GM23338 (cell line): ENCODE measurements around the gene EXTL1. TPM values are rescaled to one million over a fixed set of nuclear protein-coding genes. Genes with fewer than 3 reads are reported as not detected.

Experiments
- ATAC-seq: fragments of 200-7000 bp; cut with Tn5 transposase; 3 replicates; pipeline ENCODE4 v1.9.1; 2020
- DNase-seq: peaks from one replicate; pipeline ENCODE4 v3.0.0-alpha.2; 2015; ENCODE audit warnings: low spot score
- H2AFZ ChIP-seq: fragments of 200-600 bp; sonication (generic); 2 replicates; pipeline ENCODE4 v1.8.0; 2016; ENCODE audit warnings: antibody characterized with exemption, mild to moderate bottlenecking, moderate library complexity
- H3F3A ChIP-seq: fragments of 200-600 bp; sonication (generic); replicated peaks from 2 replicates; pipeline ENCODE4 v1.8.0; 2017; ENCODE audit warnings: antibody characterized with exemption, mixed run types, low read depth
- H3K27ac ChIP-seq: fragments of 200-600 bp; sonication (generic); 2 replicates; pipeline ENCODE4 v1.6.1; 2016; ENCODE audit warnings: low read depth
- H3K27me3 ChIP-seq: fragments of 200-600 bp; sonication (generic); 2 replicates; pipeline ENCODE4 v1.8.0; 2016; ENCODE audit warnings: mild to moderate bottlenecking, mixed run types, moderate library complexity; ENCODE audit not compliant: insufficient read depth
- H3K36me3 ChIP-seq: fragments of 200-600 bp; sonication (generic); 2 replicates; pipeline ENCODE4 v1.8.0; 2016; ENCODE audit warnings: mild to moderate bottlenecking; ENCODE audit not compliant: insufficient read depth
- H3K4me1 ChIP-seq: fragments of 200-600 bp; sonication (generic); 2 replicates; pipeline ENCODE4 v1.8.0; 2016; ENCODE audit warnings: mild to moderate bottlenecking, moderate library complexity; ENCODE audit not compliant: insufficient read depth
- H3K4me2 ChIP-seq: fragments of 200-600 bp; sonication (generic); 2 replicates; pipeline ENCODE4 v1.7.1; 2017; ENCODE audit warnings: mixed run types
- H3K4me3 ChIP-seq: fragments of 200-600 bp; sonication (generic); 2 replicates; pipeline ENCODE4 v1.6.1; 2016; ENCODE audit warnings: mixed run types
- H3K79me2 ChIP-seq: fragments of 200-600 bp; sonication (generic); replicated peaks from 2 replicates; pipeline ENCODE4 v1.8.0; 2017; ENCODE audit warnings: mild to moderate bottlenecking; ENCODE audit not compliant: insufficient read depth
- H3K9me2 ChIP-seq: fragments of 200-600 bp; sonication (generic); 2 replicates; pipeline ENCODE4 v1.8.0; 2017; ENCODE audit not compliant: insufficient read depth
- H4K20me1 ChIP-seq: fragments of 200-600 bp; sonication (generic); replicated peaks from 2 replicates; pipeline ENCODE4 v1.8.0; 2017; ENCODE audit warnings: mild to moderate bottlenecking; ENCODE audit not compliant: insufficient read depth
- H3K27ac Mint-ChIP-seq: 2 replicates; pipeline ENCODE4 v1.8.0; 2020; ENCODE audit warnings: inconsistent platforms, mild to moderate bottlenecking, moderate library complexity, mixed read lengths
- H3K27me3 Mint-ChIP-seq: 3 replicates; pipeline ENCODE4 v1.8.0; 2022; ENCODE audit warnings: low read depth, mild to moderate bottlenecking, moderate library complexity, mixed read lengths, inconsistent platforms; ENCODE audit not compliant: insufficient read depth, poor library complexity
- H3K36me3 Mint-ChIP-seq: 3 replicates; pipeline ENCODE4 v1.8.0; 2021; ENCODE audit warnings: low read depth, mild to moderate bottlenecking, inconsistent platforms, moderate library complexity, mixed read lengths
- H3K4me1 Mint-ChIP-seq: 3 replicates; pipeline ENCODE4 v1.8.0; 2020; ENCODE audit warnings: mild to moderate bottlenecking, inconsistent platforms, mixed read lengths
- H3K4me3 Mint-ChIP-seq: 3 replicates; pipeline ENCODE4 v1.8.0; 2021; ENCODE audit warnings: moderate library complexity, mild to moderate bottlenecking, inconsistent platforms, mixed read lengths
- H3K9me3 Mint-ChIP-seq: 3 replicates; pipeline ENCODE4 v1.8.0; 2020; ENCODE audit warnings: moderate library complexity, mild to moderate bottlenecking, inconsistent platforms, mixed read lengths
- CTCF ChIP-seq, 2 experiments: fragments of 200-600 bp in 1 of 2; sonication (generic) in 1 of 2; conservative IDR thresholded peaks; 2 replicates each; pipeline versions ENCODE4 v1.5.1 to v1.6.1; 2016 to 2017; ENCODE audit warnings: antibody characterized with exemption in 2 of 2, low read depth in 2 of 2, mild to moderate bottlenecking in 2 of 2, moderate library complexity in 1 of 2
- NANOG ChIP-seq: IDR thresholded peaks from 2 replicates; pipeline ENCODE4 v1.6.1; 2016; ENCODE audit warnings: antibody characterized with exemption, borderline replicate concordance
- POLR2AphosphoS5 ChIP-seq: IDR thresholded peaks from 2 replicates; pipeline ENCODE4 v1.6.1; 2016; ENCODE audit warnings: antibody characterized with exemption, low read depth
- ZNF462 ChIP-seq: fragments of 250-450 bp; sonication (Bioruptor Pico); IDR thresholded peaks from 2 replicates; pipeline ENCODE4 v1.5.0; 2020; ENCODE audit warnings: mild to moderate bottlenecking, moderate library complexity
- polyA plus RNA-seq: library from polyadenylated mRNA; unstranded; fragments of >200 nt; fragmentation: Nextera tagmentation; extraction: Ambion mirVana; gene quantifications from 2 replicates; pipeline ENCODE4 v1.2.1, GENCODE V29; 2016
- total RNA-seq: library from RNA; depleted of rRNA; stranded (reverse); fragments of >200 nt; shearing (Covaris generic); gene quantifications from 2 replicates; pipeline ENCODE4 v1.2.3, GENCODE V29; 2014

The EXTL1 gene
- total and polyA plus RNA-seq, 2 experiments from 2014 or later, result 0.37 to 1.2 TPM

GRCh38 chr1:26035203-26035958 is 13.8 kb downstream of the EXTL1 start (continued):
- TF ChIP-seq ZNF462 (CRISPR knock-in tag) (no peak), POLR2AphosphoS5 (peak; percentile 69)

GRCh38 chr1:26035959-26036755 is 14.6 kb downstream of the EXTL1 start:
- H3K4me1 ChIP-seq, result peaks cover 6% of the 10 kb centered on the region; the same call in 1 of the 2 replicates
- H3K4me3 Mint-ChIP-seq, result peak overlapping the region; percentile 84
- H3K27ac ChIP-seq, result no peak overlapping the region
- H3K27me3 ChIP-seq, result peaks cover 27% of the 10 kb centered on the region
- peaks cover 5% of the 10 kb centered on the region; the same call in 2 of the 3 replicates for H3K4me1 Mint-ChIP-seq
- no peaks in the 10 kb centered on the region for H3K79me2 ChIP-seq
- ATAC-seq, result peak; percentile 86
- peak; percentile 80 for DNase-seq
- no peaks in the 10 kb centered on the region for H3F3A ChIP-seq
- H4K20me1 ChIP-seq, result no peaks in the 10 kb centered on the region
- H2AFZ ChIP-seq, result peak overlapping the region; percentile 99
- no peak overlapping the region for H3K27ac Mint-ChIP-seq
- peak overlapping the region; percentile 98 for H3K4me3 ChIP-seq
- H3K27me3 Mint-ChIP-seq, result peaks cover 39% of the 10 kb centered on the region
- H3K9me2 ChIP-seq, result no peaks in the 10 kb centered on the region
- H3K36me3 Mint-ChIP-seq, result no peaks in the 10 kb centered on the region
- no peaks in the 10 kb centered on the region for H3K36me3 ChIP-seq
- no peaks in the 10 kb centered on the region; the same call in 2 of the 3 replicates for H3K9me3 Mint-ChIP-seq
- TF ChIP-seq CTCF (conservative IDR thresholded peaks at IDR 0.05; ENCODE audit: low read depth in 2 of 2) (peak; percentile 94 to 99), NANOG (no peak)
- H3K4me2 ChIP-seq, result peak overlapping the region; percentile 100
